Smooth muscle cell (in vitro differentiated cells): ENCODE measurements around the gene KIF1A. TPM values are rescaled to one million over a fixed set of nuclear protein-coding genes. Genes with fewer than 3 reads are reported as not detected.
"Not testable (repeated sequence)": the region's sequence is repeated elsewhere in the genome, so short reads cannot be mapped to it uniquely, and the experiment has no call there.

ENCODE experiments used
- DNase-seq: peaks from one replicate; lab custom pipeline; 2025; ENCODE audit not compliant: unreplicated experiment; lab: John Stamatoyannopoulos, UW
- H2AFZ ChIP-seq: fragments of 200-600 bp; sonication (generic); 2 replicates; pipeline ENCODE4 v1.6.0; 2016; ENCODE audit warnings: antibody characterized with exemption, low read depth, mild to moderate bottlenecking
- H3F3A ChIP-seq: fragments of 200-600 bp; sonication (generic); 2 replicates; pipeline ENCODE4 v1.6.0; 2017; ENCODE audit warnings: antibody characterized with exemption, low read depth
- H3K27ac ChIP-seq: fragments of 200-600 bp; sonication (generic); 2 replicates; pipeline ENCODE4 v1.5.1; 2016; ENCODE audit warnings: low read depth, mild to moderate bottlenecking
- H3K27me3 ChIP-seq: fragments of 200-600 bp; sonication (generic); 2 replicates; pipeline ENCODE4 v1.6.1; 2016; ENCODE audit warnings: low read depth, mild to moderate bottlenecking
- H3K36me3 ChIP-seq: fragments of 200-600 bp; sonication (generic); 2 replicates; pipeline ENCODE4 v1.5.1; 2016; ENCODE audit warnings: low read depth
- H3K4me1 ChIP-seq: fragments of 200-600 bp; sonication (generic); 2 replicates; pipeline ENCODE4 v1.5.1; 2016; ENCODE audit warnings: low read depth
- H3K4me2 ChIP-seq: fragments of 200-600 bp; sonication (generic); 2 replicates; pipeline ENCODE4 v1.6.0; 2016; ENCODE audit warnings: mild to moderate bottlenecking
- H3K4me3 ChIP-seq: fragments of 200-600 bp; sonication (generic); 2 replicates; pipeline ENCODE4 v1.5.1; 2016; ENCODE audit warnings: mild to moderate bottlenecking
- H3K79me2 ChIP-seq: fragments of 200-600 bp; sonication (generic); 2 replicates; pipeline ENCODE4 v1.6.0; 2016; ENCODE audit warnings: low read depth, mild to moderate bottlenecking
- H3K9ac ChIP-seq: fragments of 200-600 bp; sonication (generic); 2 replicates; pipeline ENCODE4 v1.6.0; 2016; ENCODE audit warnings: low read depth
- H3K9me3 ChIP-seq: fragments of 200-600 bp; sonication (generic); replicated peaks from 2 replicates; pipeline ENCODE4 v1.5.1; 2016; ENCODE audit warnings: low read depth
- H4K20me1 ChIP-seq: fragments of 200-600 bp; sonication (generic); 2 replicates; pipeline ENCODE4 v1.6.0; 2016; ENCODE audit warnings: low read depth
- WGBS: methylation state at CpG from one replicate; pipeline ENCODE4 v1.1.7; 2016; ENCODE audit warnings: low lambda C conversion rate; 5-methylcytosine and 5-hydroxymethylcytosine counted together
- polyA plus RNA-seq: library from polyadenylated mRNA; unstranded; fragments of >200 nt; fragmentation: Nextera tagmentation; extraction: Ambion mirVana; gene quantifications from 2 replicates; pipeline ENCODE4 v1.2.1, GENCODE V29; 2016
- total RNA-seq: library from RNA; depleted of rRNA; stranded (reverse); fragments of >200 nt; gene quantifications from 2 replicates; pipeline ENCODE4 v1.2.3, GENCODE V29; 2014

Gene KIF1A
- total and polyA plus RNA-seq, 2 experiments from 2014 or later, result 4.6 to 8.4 TPM

- H3K36me3 ChIP-seq, H3K27ac ChIP-seq, H3K4me1 ChIP-seq, H3F3A ChIP-seq, H3K9me3 ChIP-seq, H3K27me3 ChIP-seq, H2AFZ ChIP-seq, H3K4me2 ChIP-seq, H3K79me2 ChIP-seq, H3K9ac ChIP-seq, DNase-seq, H4K20me1 ChIP-seq, H3K4me3 ChIP-seq: not testable (repeated sequence)
- no CpG with 5 or more reads among the region's 19 CpGs for WGBS
Observed at GRCh38 chr2:240695593-240695992, 124.4 kb downstream of the KIF1A start.

GRCh38 chr2:240694304-240694703, 125.7 kb downstream of the KIF1A start:
- not testable (repeated sequence) for H3K36me3 ChIP-seq, H3K79me2 ChIP-seq, DNase-seq, H3K27ac ChIP-seq, H3K9me3 ChIP-seq, H3K9ac ChIP-seq, H3K4me2 ChIP-seq, H3F3A ChIP-seq, H4K20me1 ChIP-seq, H3K27me3 ChIP-seq, H3K4me1 ChIP-seq, H3K4me3 ChIP-seq, H2AFZ ChIP-seq
- no CpG with 5 or more reads among the region's 12 CpGs for WGBS

GRCh38 chr2:240692583-240693561, 127.1 kb downstream of the KIF1A start:
- H3F3A ChIP-seq, H3K4me2 ChIP-seq, H3K27me3 ChIP-seq, H3K36me3 ChIP-seq, H3K9me3 ChIP-seq, H4K20me1 ChIP-seq, H3K4me1 ChIP-seq, H2AFZ ChIP-seq, H3K79me2 ChIP-seq, DNase-seq, H3K4me3 ChIP-seq, H3K27ac ChIP-seq, H3K9ac ChIP-seq: not testable (repeated sequence)
- WGBS, result 90% methylated on average over 23 of the region's 34 CpGs

GRCh38 chr2:240691631-240692420, 128.2 kb downstream of the KIF1A start, which contains the start of gene AQP12A:
AQP12A (plus strand) TSS chr2:240691866; CDS start chr2:240691914, 48 bp downstream.
- H3K79me2 ChIP-seq, H3K27ac ChIP-seq, H3K9me3 ChIP-seq, H3F3A ChIP-seq, H4K20me1 ChIP-seq, H3K4me1 ChIP-seq, DNase-seq, H3K4me3 ChIP-seq, H3K36me3 ChIP-seq, H3K9ac ChIP-seq, H3K4me2 ChIP-seq, H3K27me3 ChIP-seq, H2AFZ ChIP-seq: not testable (repeated sequence)
- 88% methylated on average over 8 of the region's 37 CpGs for WGBS

GRCh38 chr2:240691075-240691427, 129.0 kb downstream of the KIF1A start:
- not testable (repeated sequence) for H3K4me3 ChIP-seq, H3K4me1 ChIP-seq, H3K27me3 ChIP-seq, DNase-seq, H3K27ac ChIP-seq, H4K20me1 ChIP-seq, H2AFZ ChIP-seq, H3K79me2 ChIP-seq, H3K9me3 ChIP-seq, H3K36me3 ChIP-seq, H3K9ac ChIP-seq, H3F3A ChIP-seq, H3K4me2 ChIP-seq
- no CpG with 5 or more reads among the region's 2 CpGs for WGBS

- H3K9me3 ChIP-seq, H3F3A ChIP-seq, H3K9ac ChIP-seq, H4K20me1 ChIP-seq, H3K36me3 ChIP-seq, H3K27ac ChIP-seq, H3K4me3 ChIP-seq, DNase-seq, H3K27me3 ChIP-seq, H3K4me1 ChIP-seq, H3K4me2 ChIP-seq, H3K79me2 ChIP-seq, H2AFZ ChIP-seq: not testable (repeated sequence)
- WGBS, result 95% methylated on average over 4 of the region's 18 CpGs
Observed at GRCh38 chr2:240690421-240691074, 129.5 kb downstream of the KIF1A start.
